AG09319 (cell line): Measurements from ENCODE around the gene ARL15.

ENCODE experiments used
- DNase-seq: peaks from one replicate; pipeline ENCODE4 v3.0.0-alpha.2; 2010; ENCODE audit warnings: low read depth; ENCODE audit errors: extremely low read depth
- CTCF ChIP-seq: IDR thresholded peaks from 2 replicates; pipeline ENCODE4 v1.5.1; 2011; ENCODE audit warnings: low read depth, mild to moderate bottlenecking, inconsistent platforms, low read length, moderate library complexity

The ARL15 gene

GRCh38 chr5:54312499-54312898 lies 2.1 kb upstream of the ARL15 start:
- no peak for DNase-seq
- no peak for TF ChIP-seq CTCF

GRCh38 chr5:54311176-54311677 lies 854 bp upstream of the ARL15 start:
- TF ChIP-seq CTCF = no peak
- no peak for DNase-seq

GRCh38 chr5:54309691-54310432 lies 511 bp downstream of the ARL15 start:
- TF ChIP-seq CTCF = no peak
- DNase-seq = no peak

- no peak for DNase-seq
- TF ChIP-seq CTCF = no peak
These were observed 1.1 kb downstream of the ARL15 start for GRCh38 chr5:54309276-54309675.

GRCh38 chr5:54307583-54307982 lies 2.8 kb downstream of the ARL15 start:
- DNase-seq = no peak
- no peak for TF ChIP-seq CTCF

- DNase-seq = no peak
- TF ChIP-seq CTCF = no peak
These were observed 3.5 kb downstream of the ARL15 start for GRCh38 chr5:54306893-54307292.

- no peak for DNase-seq
- TF ChIP-seq CTCF = no peak
These were observed 4.6 kb downstream of the ARL15 start for GRCh38 chr5:54305737-54306136.
